Measurements from ENCODE around the gene DCTN1.

DCTN1 gene

GRCh38 chr2:74413001-74413698, 33.0 kb upstream of the DCTN1 start:
- no peak for DNase-seq

GRCh38 chr2:74407682-74408081, 27.6 kb upstream of the DCTN1 start:
- no peak for DNase-seq

- no peak for DNase-seq
Measured at GRCh38 chr2:74406035-74406434, 25.9 kb upstream of the DCTN1 start.

DNA sequence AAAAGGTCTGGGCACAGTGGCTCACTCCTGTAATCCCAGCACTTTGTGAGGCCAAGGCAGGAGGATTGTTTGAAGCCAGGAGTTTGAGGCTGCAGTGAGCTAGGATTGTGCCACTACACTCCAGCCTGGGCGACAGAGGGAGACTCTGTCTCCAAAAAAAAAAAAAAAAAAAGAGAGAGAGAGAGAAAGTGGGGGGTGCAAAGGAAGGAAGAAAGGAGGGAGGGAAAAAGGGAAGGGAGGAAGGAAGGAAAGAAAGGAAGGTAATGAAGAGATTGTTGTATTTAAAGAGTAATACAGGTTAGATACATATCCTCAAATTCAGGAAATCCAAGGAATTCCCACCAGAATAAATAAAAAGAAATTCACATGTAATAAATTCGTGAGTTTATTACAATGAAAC, 21.8 kb upstream of the DCTN1 start:
- no peak for DNase-seq

DNA sequence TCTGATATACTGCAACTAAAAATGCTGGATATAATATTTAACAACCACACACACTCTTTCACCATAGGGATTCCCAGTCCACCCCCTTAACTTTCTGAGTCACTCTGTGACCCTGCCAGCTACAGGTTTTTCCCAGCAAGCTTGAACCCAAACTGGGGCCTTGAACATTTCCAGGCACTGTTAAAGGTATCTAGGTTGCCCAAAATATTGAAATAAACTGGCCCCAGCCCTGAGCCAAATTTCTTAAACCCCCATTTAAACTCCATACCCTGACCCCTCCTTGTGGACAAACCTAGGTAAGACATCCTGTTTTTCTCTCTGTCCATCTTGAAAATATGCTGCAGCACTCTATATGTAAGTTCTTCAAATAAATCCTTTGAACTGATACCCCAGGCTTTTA, 19.7 kb upstream of the DCTN1 start:
- DNase-seq, result no peak

GRCh38 chr2:74396149-74396548, 16.0 kb upstream of the DCTN1 start:
- no peak for DNase-seq

DNA sequence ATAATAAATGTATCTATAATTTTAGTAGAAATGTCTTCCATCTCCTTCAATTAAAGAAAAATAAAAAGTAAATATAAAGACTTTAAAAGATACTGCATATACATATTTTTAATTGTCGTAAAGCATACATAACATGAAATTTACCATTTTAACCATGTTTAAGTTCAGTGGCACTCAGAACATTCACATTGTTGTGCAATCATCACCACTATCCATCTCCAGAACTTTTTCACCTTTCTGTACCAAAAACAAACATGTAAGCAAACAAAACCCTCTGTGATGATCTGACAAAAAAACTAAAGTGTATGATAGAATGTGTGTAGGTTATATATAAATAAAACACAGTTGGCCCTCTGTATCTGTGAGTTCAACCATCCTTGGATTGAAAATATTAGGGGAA, 13.4 kb upstream of the DCTN1 start:
- no peak for DNase-seq

- no peak for DNase-seq
Measured at GRCh38 chr2:74392449-74392743, 12.3 kb upstream of the DCTN1 start.

DNA sequence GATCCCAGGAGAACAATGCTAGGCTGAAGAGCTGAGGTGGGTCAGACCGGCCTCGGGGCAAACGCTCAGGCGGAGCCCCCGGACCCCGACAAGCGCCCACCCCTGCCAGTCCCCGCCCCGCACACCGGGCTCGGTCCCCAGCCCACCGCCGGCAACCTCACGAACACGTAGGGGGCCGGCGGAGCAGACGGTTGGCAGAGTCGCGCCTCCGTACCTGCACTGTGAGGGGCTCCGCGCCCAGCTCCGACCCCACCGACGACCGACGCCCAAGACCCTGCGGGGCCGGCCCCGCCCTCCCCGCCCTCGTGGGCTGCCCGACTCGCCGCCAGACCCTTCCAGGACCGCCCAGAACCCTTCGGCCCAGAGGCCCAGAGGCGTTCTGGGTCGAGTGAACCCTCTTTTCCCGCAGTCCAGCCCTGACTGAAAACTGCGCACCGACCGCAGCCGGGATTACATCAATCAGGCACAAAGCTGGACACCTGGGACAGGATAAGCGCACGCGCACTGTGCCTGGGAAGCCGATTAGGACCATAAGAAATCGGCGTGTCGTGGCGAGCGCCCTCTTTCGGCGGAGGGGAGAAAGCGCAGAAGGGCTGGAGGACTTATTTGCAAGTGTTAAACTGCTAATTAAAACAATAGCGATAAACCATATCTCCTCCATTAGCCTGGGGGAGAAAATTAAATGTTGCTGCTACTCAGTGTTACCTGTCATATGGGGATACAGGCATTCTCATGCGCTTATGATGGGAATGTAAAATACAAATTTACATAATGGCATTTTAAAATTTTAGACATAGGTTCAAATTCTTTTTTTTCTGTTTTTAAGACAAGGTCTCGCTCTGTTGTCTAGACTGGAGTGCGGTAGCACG, 11.7 kb upstream of the DCTN1 start:
- peak; percentile 95 for DNase-seq

- no peak for DNase-seq
Measured at GRCh38 chr2:74391209-74391579, 11.1 kb upstream of the DCTN1 start.

DNA sequence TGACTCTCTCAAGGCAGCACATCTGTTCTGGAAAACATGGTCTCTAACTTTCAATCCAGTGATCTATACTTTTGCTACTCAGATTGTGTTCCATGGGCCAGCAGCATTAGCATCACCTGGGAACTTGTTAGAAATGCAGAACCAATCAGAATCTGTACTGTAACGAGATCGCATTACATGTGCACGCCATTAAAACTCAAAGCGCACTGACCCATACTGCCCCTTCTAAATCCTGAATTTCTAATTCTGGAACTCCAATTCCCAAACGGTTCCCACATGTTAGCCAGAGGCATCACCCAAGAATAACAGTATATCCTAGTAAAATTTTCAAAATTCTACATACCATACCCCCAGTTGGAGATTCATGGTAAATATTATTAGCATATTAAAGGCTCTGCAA, 10.5 kb upstream of the DCTN1 start:
- no peak for DNase-seq

- DNase-seq, result no peak
Measured at GRCh38 chr2:74387346-74387745, 7.2 kb upstream of the DCTN1 start.

DNA sequence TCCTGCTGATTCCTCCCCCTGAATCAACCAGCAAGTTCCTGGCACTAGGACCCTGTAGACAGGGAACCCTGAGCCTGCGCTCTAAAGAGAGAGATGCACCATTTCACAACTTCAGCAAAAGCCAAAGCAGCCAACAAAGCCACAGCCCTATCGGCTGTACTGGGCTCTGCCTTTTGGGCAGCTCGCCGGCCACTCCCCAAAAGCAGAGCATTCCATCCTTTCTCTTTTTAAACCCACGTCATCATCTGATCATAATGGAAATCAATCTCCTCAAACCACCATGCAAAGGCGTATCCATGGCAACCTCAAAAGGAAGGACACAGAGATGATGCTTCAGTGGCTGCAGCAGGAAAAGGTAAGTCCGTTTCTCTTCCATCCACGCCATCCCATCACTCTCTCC, 5.3 kb upstream of the DCTN1 start:
- DNase-seq, result no peak

GRCh38 chr2:74384051-74384450, 3.9 kb upstream of the DCTN1 start:
- no peak for DNase-seq

DNA sequence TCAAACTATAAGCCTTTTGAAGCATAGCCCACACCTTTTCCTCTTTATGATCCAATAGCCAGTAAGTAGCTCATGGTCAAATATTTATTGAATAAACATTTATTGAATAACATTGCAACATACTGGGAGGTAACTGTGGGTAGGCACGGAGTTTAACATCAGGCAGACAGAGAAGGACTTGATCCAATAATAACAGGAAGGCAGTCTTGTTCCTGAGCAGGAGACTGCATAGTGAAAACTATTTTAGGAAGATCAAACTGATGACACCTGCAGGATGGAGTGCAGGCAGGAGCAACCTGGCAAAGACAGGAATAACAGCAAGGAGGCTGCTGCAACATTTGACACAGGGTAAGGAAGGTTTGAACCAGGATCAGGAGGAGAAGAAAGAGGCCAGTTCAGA, 3.1 kb upstream of the DCTN1 start:
- no peak for DNase-seq

DNA sequence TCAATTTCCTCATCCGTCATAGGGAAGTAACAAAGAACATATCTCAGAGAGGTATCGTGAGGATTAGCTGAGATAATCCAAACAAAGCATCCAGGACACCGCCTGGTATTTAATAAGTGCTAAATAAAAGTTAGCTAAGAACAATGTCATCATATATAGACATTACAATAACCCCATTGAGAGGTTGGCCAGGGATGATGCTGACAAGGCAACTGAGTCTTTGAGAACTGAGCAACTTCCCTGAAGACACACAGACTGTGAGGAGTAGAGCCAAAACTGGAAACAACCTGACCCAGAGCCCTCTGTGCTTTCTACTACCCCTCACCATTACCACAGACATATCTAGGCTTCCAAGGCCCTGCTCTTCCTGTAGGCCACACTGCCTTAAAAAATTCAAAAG, 1.6 kb upstream of the DCTN1 start:
- no peak for DNase-seq

DNA sequence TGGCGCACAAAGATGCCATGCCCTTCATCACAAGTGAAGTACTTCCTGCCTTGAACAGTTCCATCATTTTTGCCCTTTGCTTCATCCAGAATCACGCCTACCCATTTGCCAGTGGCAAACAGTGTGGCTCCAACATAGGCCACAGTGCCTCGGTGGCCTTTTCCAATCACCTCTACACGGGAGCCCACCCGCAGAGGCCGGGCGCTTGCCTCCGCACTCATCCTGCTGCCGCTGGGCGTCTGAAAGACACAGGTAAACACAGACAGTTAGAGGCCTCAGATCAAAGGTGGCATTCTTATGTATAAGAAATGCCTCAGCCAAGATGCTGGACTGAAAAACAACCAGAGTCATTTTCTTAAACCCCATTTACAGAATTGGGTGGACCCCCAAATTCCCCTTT, 2.1 kb downstream of the DCTN1 start:
- no peak for DNase-seq

GRCh38 chr2:74375838-74376237, 4.3 kb downstream of the DCTN1 start:
- no peak for DNase-seq

- DNase-seq, result no peak
Measured at GRCh38 chr2:74374509-74375205, 5.5 kb downstream of the DCTN1 start.

- DNase-seq, result no peak
Measured at GRCh38 chr2:74373985-74374384, 6.1 kb downstream of the DCTN1 start.

DNA sequence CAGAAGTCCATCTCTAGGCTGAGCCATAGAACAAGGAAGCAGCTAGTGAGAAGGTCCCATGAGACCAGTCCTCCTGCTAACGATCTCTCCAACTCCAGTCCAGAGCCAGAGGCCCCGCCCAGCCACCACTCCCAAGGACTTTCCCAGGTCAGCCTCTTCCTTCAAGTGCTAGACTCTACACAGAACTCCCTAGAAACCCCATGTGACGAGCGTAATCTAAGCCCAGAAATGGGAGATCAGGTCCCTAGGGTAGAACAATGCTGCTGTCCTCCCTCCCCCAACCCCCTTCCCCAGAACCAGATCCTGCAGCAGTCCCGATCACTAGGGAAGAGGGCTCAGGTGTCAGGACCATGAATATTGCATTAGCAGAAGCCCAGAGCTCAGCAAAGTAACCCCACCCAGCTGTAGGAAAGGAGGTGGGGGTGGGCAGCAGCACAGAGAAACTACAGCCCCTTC, 6.9 kb downstream of the DCTN1 start:
- no peak for DNase-seq

- no peak for DNase-seq
Measured at GRCh38 chr2:74372674-74373073, 7.4 kb downstream of the DCTN1 start.

- DNase-seq, result no peak
Measured at GRCh38 chr2:74371421-74371820, 8.7 kb downstream of the DCTN1 start.

- no peak for DNase-seq
Measured at GRCh38 chr2:74369976-74370375, 10.1 kb downstream of the DCTN1 start.

All from activated CD8-positive, alpha-beta memory T cell treated with anti-CD3 and anti-CD28 coated beads, Interleukin-2, amount 50 U/mL, for 4 hours (primary cell).